ENCODE measurements around the gene MOB2.

The MOB2 gene

GRCh38 chr11:1459764-1460395 lies 26.7 kb downstream of the MOB2 start:
- Mint-ChIP-seq H3K27ac (no peak overlapping the region), H3K9me3 (no peaks in the 10 kb centered on the region), H3K27me3 (no peaks in the 10 kb centered on the region), H3K4me3 (no peak overlapping the region), H3K4me1 (no peaks in the 10 kb centered on the region), H3K36me3 (no peaks in the 10 kb centered on the region)
- CTCF ChIA-PET: no interaction called here
- DNase-seq: no peak

- Mint-ChIP-seq H3K4me3 (no peak overlapping the region), H3K27me3 (no peaks in the 10 kb centered on the region), H3K9me3 (no peaks in the 10 kb centered on the region), H3K36me3 (no peaks in the 10 kb centered on the region), H3K27ac (no peak overlapping the region), H3K4me1 (no peaks in the 10 kb centered on the region)
- no peak for DNase-seq
- CTCF ChIA-PET: no interaction called here
These were observed 27.4 kb downstream of the MOB2 start for GRCh38 chr11:1459219-1459575.

GRCh38 chr11:1458340-1459218 lies 28.0 kb downstream of the MOB2 start:
- Mint-ChIP-seq H3K36me3 (no peaks in the 10 kb centered on the region), H3K27me3 (peaks cover 6% of the 10 kb centered on the region), H3K27ac (no peak overlapping the region), H3K9me3 (no peaks in the 10 kb centered on the region), H3K4me3 (no peak overlapping the region), H3K4me1 (no peaks in the 10 kb centered on the region)
- DNase-seq: no peak
- CTCF ChIA-PET: no interaction called here

- Mint-ChIP-seq H3K4me1 (no peaks in the 10 kb centered on the region), H3K27ac (no peak overlapping the region), H3K4me3 (no peak overlapping the region), H3K36me3 (no peaks in the 10 kb centered on the region), H3K27me3 (peaks cover 11% of the 10 kb centered on the region), H3K9me3 (no peaks in the 10 kb centered on the region)
- DNase-seq: no peak
- CTCF ChIA-PET: no interaction called here
These were observed 28.7 kb downstream of the MOB2 start for GRCh38 chr11:1457856-1458255.

GRCh38 chr11:1457326-1457680 lies 29.3 kb downstream of the MOB2 start:
- Mint-ChIP-seq H3K4me3 (no peak overlapping the region), H3K9me3 (no peaks in the 10 kb centered on the region)
- CTCF ChIA-PET: no interaction called here

GRCh38 chr11:1456596-1457325 lies 29.8 kb downstream of the MOB2 start:
- Mint-ChIP-seq H3K27ac (no peak overlapping the region), H3K4me1 (no peaks in the 10 kb centered on the region), H3K36me3 (no peaks in the 10 kb centered on the region), H3K4me3 (no peak overlapping the region), H3K9me3 (no peaks in the 10 kb centered on the region), H3K27me3 (peaks cover 11% of the 10 kb centered on the region)
- DNase-seq: no peak
- CTCF ChIA-PET: interaction anchor here (1.3 kb wide), 1 partner anchor 118 kb away, joined by 6 read pairs; no protein-coding TSS in a partner anchor

More at GRCh38 chr11:1457326-1457680, 29.3 kb downstream of the MOB2 start:
- Mint-ChIP-seq H3K27me3 (peaks cover 11% of the 10 kb centered on the region), H3K36me3 (no peaks in the 10 kb centered on the region), H3K27ac (no peak overlapping the region), H3K4me1 (no peaks in the 10 kb centered on the region)
- DNase-seq: no peak

- Mint-ChIP-seq H3K4me1 (no peaks in the 10 kb centered on the region), H3K4me3 (no peak overlapping the region), H3K27ac (no peak overlapping the region), H3K27me3 (peaks cover 11% of the 10 kb centered on the region), H3K36me3 (no peaks in the 10 kb centered on the region), H3K9me3 (no peaks in the 10 kb centered on the region)
- DNase-seq: no peak
- CTCF ChIA-PET: interaction anchor here (1.3 kb wide), 1 partner anchor 119 kb away, joined by 6 read pairs; no protein-coding TSS in a partner anchor
These were observed 30.4 kb downstream of the MOB2 start for GRCh38 chr11:1456176-1456575.

- Mint-ChIP-seq H3K9me3 (no peaks in the 10 kb centered on the region), H3K36me3 (no peaks in the 10 kb centered on the region), H3K4me3 (no peak overlapping the region)
These were observed 30.9 kb downstream of the MOB2 start for GRCh38 chr11:1455763-1456060.

GRCh38 chr11:1455032-1455762 lies 31.4 kb downstream of the MOB2 start:
- no peak overlapping the region for H3K4me3 Mint-ChIP-seq
- no peaks in the 10 kb centered on the region for H3K36me3 Mint-ChIP-seq
- no peaks in the 10 kb centered on the region for H3K9me3 Mint-ChIP-seq
- H3K27me3 Mint-ChIP-seq: peaks cover 11% of the 10 kb centered on the region
- CTCF ChIA-PET: interaction anchor here (1.3 to 2.0 kb wide), 2 partner anchors 119 to 120 kb away, joined by 6 read pairs; no protein-coding TSS in a partner anchor
- H3K4me1 Mint-ChIP-seq: no peaks in the 10 kb centered on the region
- no peak for DNase-seq
- H3K27ac Mint-ChIP-seq: no peak overlapping the region

More at GRCh38 chr11:1455763-1456060, 30.9 kb downstream of the MOB2 start:
- CTCF ChIA-PET: interaction anchor here (1.3 kb wide), 1 partner anchor 119 kb away, joined by 6 read pairs; no protein-coding TSS in a partner anchor
- no peaks in the 10 kb centered on the region for H3K4me1 Mint-ChIP-seq
- no peak overlapping the region for H3K27ac Mint-ChIP-seq
- peaks cover 11% of the 10 kb centered on the region for H3K27me3 Mint-ChIP-seq
- DNase-seq: no peak

GRCh38 chr11:1454576-1454975 lies 32.0 kb downstream of the MOB2 start:
- no peaks in the 10 kb centered on the region for H3K36me3 Mint-ChIP-seq
- peaks cover 11% of the 10 kb centered on the region for H3K27me3 Mint-ChIP-seq
- no peaks in the 10 kb centered on the region for H3K4me1 Mint-ChIP-seq
- no peaks in the 10 kb centered on the region for H3K9me3 Mint-ChIP-seq
- DNase-seq: no peak
- CTCF ChIA-PET: interaction anchor here (2.0 kb wide), 1 partner anchor 120 kb away, joined by 6 read pairs; no protein-coding TSS in a partner anchor
- H3K27ac Mint-ChIP-seq: no peak overlapping the region
- H3K4me3 Mint-ChIP-seq: no peak overlapping the region

GRCh38 chr11:1453611-1454034 lies 33.0 kb downstream of the MOB2 start:
- CTCF ChIA-PET: interaction anchor here (1.8 to 2.0 kb wide), 2 partner anchors 121 to 123 kb away, joined by 6 read pairs; no protein-coding TSS in a partner anchor
- H3K4me3 Mint-ChIP-seq: no peak overlapping the region
- no peaks in the 10 kb centered on the region for H3K4me1 Mint-ChIP-seq
- H3K9me3 Mint-ChIP-seq: no peaks in the 10 kb centered on the region
- peak; percentile 80 for DNase-seq
- no peaks in the 10 kb centered on the region for H3K36me3 Mint-ChIP-seq
- H3K27ac Mint-ChIP-seq: no peak overlapping the region
- H3K27me3 Mint-ChIP-seq: peaks cover 11% of the 10 kb centered on the region

- Mint-ChIP-seq H3K9me3 (no peaks in the 10 kb centered on the region), H3K4me3 (no peak overlapping the region), H3K4me1 (no peaks in the 10 kb centered on the region), H3K27me3 (peaks cover 11% of the 10 kb centered on the region), H3K36me3 (no peaks in the 10 kb centered on the region), H3K27ac (no peak overlapping the region)
- CTCF ChIA-PET: interaction anchor here (1.1 to 2.0 kb wide), 4 partner anchors 122 to 137 kb away, joined by 3 to 6 read pairs (median 4); no protein-coding TSS in a partner anchor
- no peak for DNase-seq
These were observed 33.8 kb downstream of the MOB2 start for GRCh38 chr11:1452744-1453143.

- Mint-ChIP-seq H3K4me1 (no peaks in the 10 kb centered on the region), H3K27me3 (peaks cover 11% of the 10 kb centered on the region), H3K9me3 (no peaks in the 10 kb centered on the region), H3K27ac (no peak overlapping the region), H3K36me3 (no peaks in the 10 kb centered on the region), H3K4me3 (no peak overlapping the region)
- no peak for DNase-seq
- CTCF ChIA-PET: interaction anchor here (1.1 to 1.8 kb wide), 3 partner anchors 123 to 138 kb away, joined by 3 to 6 read pairs (median 3); no protein-coding TSS in a partner anchor
These were observed 34.7 kb downstream of the MOB2 start for GRCh38 chr11:1451781-1452470.
